ENCODE measurements around the gene H6PD. TPM values are rescaled to one million over a fixed set of nuclear protein-coding genes. Genes with fewer than 3 reads are reported as not detected.

The H6PD gene
- total and polyA plus RNA-seq, 2 experiments from 2014 or later, result 1.2 to 4.7 TPM

DNA sequence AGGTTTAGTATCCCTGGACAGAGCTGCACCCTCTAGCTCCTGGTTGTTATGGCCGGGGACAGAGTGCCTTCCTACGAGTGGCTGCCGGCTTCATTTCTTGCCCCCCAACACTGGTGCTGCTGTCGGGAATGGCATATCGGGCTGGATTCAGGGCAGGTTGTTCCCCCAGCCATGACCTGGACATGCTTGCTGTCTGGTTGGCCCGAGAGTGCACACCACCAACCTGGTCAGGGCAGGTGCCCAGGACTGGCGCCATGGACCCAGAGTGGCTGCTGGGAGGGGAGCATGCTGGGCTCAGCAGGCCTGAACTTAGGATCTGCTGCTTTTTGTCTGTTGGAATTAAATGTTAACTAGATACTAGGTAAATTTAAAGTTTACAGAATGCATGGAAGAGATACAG lies 21.8 kb downstream of the H6PD start:
- Histone ChIP-seq H3K4me3 (no peak overlapping the region), H3K36me3 (ENCODE audit: insufficient read depth) (no peaks in the 10 kb centered on the region), H3K9me2 (ENCODE audit: insufficient read depth) (peaks cover 6% of the 10 kb centered on the region; the same call in 1 of the 2 replicates), H3F3A (replicated peaks; ENCODE audit: low read depth) (peaks cover 15% of the 10 kb centered on the region; the same call in 1 of the 2 replicates), H3K79me2 (replicated peaks; ENCODE audit: insufficient read depth) (no peaks in the 10 kb centered on the region), H3K27ac (ENCODE audit: low read depth) (no peak overlapping the region), H3K4me1 (ENCODE audit: insufficient read depth) (peaks cover 24% of the 10 kb centered on the region), H3K4me2 (no peak overlapping the region), H2AFZ (no peak overlapping the region), H3K27me3 (ENCODE audit: insufficient read depth) (no peaks in the 10 kb centered on the region), H4K20me1 (replicated peaks; ENCODE audit: insufficient read depth) (no peaks in the 10 kb centered on the region)
- TF ChIP-seq EZH2phosphoT487 (IDR thresholded peaks at IDR 0.05; ENCODE audit: unreplicated experiment), result no peak
- TF ChIP-seq ZNF331 (CRISPR knock-in tag; IDR thresholded peaks at IDR 0.05; ENCODE audit: low read depth), result no peak
- TF ChIP-seq, protein P1, sequence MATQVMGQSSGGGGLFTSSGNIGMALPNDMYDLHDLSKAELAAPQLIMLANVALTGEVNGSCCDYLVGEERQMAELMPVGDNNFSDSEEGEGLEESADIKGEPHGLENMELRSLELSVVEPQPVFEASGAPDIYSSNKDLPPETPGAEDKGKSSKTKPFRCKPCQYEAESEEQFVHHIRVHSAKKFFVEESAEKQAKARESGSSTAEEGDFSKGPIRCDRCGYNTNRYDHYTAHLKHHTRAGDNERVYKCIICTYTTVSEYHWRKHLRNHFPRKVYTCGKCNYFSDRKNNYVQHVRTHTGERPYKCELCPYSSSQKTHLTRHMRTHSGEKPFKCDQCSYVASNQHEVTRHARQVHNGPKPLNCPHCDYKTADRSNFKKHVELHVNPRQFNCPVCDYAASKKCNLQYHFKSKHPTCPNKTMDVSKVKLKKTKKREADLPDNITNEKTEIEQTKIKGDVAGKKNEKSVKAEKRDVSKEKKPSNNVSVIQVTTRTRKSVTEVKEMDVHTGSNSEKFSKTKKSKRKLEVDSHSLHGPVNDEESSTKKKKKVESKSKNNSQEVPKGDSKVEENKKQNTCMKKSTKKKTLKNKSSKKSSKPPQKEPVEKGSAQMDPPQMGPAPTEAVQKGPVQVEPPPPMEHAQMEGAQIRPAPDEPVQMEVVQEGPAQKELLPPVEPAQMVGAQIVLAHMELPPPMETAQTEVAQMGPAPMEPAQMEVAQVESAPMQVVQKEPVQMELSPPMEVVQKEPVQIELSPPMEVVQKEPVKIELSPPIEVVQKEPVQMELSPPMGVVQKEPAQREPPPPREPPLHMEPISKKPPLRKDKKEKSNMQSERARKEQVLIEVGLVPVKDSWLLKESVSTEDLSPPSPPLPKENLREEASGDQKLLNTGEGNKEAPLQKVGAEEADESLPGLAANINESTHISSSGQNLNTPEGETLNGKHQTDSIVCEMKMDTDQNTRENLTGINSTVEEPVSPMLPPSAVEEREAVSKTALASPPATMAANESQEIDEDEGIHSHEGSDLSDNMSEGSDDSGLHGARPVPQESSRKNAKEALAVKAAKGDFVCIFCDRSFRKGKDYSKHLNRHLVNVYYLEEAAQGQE (IDR thresholded peaks at IDR 0.05; ENCODE audit: unreplicated experiment), result no peak
- TF ChIP-seq NANOG (IDR thresholded peaks at IDR 0.05; ENCODE audit: borderline replicate concordance), result no peak
- TF ChIP-seq CREB1 (CRISPR knock-in tag; IDR thresholded peaks at IDR 0.05; ENCODE audit: low read depth), result no peak
- no peak for TF ChIP-seq ZNF462 (CRISPR knock-in tag; IDR thresholded peaks at IDR 0.05)
- no peak for TF ChIP-seq ZNF114 (CRISPR knock-in tag; IDR thresholded peaks at IDR 0.05)
- TF ChIP-seq STAT1 (IDR thresholded peaks at IDR 0.05; ENCODE audit: unreplicated experiment), result no peak
- TF ChIP-seq, protein P2, sequence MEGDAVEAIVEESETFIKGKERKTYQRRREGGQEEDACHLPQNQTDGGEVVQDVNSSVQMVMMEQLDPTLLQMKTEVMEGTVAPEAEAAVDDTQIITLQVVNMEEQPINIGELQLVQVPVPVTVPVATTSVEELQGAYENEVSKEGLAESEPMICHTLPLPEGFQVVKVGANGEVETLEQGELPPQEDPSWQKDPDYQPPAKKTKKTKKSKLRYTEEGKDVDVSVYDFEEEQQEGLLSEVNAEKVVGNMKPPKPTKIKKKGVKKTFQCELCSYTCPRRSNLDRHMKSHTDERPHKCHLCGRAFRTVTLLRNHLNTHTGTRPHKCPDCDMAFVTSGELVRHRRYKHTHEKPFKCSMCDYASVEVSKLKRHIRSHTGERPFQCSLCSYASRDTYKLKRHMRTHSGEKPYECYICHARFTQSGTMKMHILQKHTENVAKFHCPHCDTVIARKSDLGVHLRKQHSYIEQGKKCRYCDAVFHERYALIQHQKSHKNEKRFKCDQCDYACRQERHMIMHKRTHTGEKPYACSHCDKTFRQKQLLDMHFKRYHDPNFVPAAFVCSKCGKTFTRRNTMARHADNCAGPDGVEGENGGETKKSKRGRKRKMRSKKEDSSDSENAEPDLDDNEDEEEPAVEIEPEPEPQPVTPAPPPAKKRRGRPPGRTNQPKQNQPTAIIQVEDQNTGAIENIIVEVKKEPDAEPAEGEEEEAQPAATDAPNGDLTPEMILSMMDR (conservative IDR thresholded peaks at IDR 0.05; ENCODE audit: low read depth in 2 of 2), result no peak
- DNase-seq (ENCODE audit: low spot score) (no peak), ATAC-seq (no peak)
- Mint-ChIP-seq H3K27ac (no peak overlapping the region), H3K4me3 (no peak overlapping the region), H3K27me3 (ENCODE audit: insufficient read depth, low read depth, poor library complexity) (peaks cover 17% of the 10 kb centered on the region), H3K9me3 (peaks cover 33% of the 10 kb centered on the region), H3K36me3 (ENCODE audit: low read depth) (peaks cover 28% of the 10 kb centered on the region), H3K4me1 (peaks cover 33% of the 10 kb centered on the region)
